HG02938 (cell line): ENCODE measurements around the gene CYP1B1.
"Not testable (repeated sequence)": the region's sequence is repeated elsewhere in the genome, so short reads cannot be mapped to it uniquely, and the experiment has no call there.

Experiments
- ATAC-seq: cut with Tn5 transposase; IDR thresholded peaks from one replicate; pipeline ENCODE4 v1.9.1; 2021; ENCODE audit warnings: mild to moderate bottlenecking, moderate library complexity; ENCODE audit not compliant: unreplicated experiment

The CYP1B1 gene

DNA sequence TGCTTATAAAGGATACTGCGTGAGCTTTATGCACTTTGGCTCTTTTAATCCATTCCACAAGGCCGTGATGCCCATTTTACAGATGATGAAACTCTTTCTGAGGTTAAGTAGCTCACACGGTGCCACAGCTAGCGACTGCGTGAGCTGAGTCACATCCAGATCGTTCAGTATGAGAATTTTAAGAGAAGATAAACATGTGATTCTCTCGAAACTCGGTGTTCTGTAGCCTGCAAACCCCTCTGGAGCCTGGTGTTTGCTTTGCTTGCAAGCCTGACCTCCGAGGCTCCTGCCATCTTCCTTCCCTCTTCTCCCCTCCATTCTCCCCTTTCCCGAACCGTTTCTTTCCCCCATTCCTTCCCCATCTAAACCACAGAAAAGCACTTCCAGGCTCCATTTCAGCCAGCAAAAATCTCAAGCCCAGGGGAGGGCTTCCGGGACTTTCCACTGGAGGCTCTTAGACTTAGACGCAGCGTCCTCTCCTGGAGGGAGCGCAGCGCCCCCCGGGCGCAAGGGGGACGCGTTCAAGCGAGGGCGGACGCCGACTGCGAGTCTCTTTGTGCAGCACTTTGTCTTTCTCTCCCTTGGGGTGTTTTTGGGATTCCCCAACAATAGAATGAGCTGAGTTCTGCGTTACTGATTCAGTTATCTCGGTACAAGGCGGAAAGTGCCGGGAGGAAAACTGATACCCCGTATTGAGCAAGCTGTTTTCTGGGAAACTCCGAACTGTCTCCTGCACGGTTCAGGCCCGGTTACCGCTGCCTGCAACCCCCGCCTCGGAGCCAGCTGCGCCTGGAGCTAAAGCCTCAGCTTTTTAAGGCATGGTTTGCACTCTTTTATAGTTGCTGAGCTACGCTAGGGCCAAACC is 38.0 kb downstream of the CYP1B1 start:
- ATAC-seq: peak; percentile 75

DNA sequence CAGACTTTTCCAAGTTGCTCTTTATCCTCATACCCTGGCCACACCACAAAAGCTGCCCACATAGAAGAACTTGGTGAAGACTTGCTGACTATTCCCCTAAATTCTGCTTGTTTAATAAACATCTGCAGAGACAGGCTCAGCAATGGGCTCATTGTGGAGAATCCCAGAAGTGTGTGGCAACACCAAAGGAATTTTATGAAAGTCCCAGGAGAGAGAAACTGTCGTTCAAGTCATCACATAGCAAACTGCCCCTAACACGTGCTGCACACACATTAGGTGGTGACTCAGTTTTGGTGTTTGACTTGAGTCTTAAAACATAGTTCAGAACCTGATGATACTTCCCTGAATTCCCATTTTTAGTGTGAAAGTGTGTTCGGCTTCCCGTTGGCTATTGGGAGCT is 38.6 kb downstream of the CYP1B1 start:
- ATAC-seq: no peak

DNA sequence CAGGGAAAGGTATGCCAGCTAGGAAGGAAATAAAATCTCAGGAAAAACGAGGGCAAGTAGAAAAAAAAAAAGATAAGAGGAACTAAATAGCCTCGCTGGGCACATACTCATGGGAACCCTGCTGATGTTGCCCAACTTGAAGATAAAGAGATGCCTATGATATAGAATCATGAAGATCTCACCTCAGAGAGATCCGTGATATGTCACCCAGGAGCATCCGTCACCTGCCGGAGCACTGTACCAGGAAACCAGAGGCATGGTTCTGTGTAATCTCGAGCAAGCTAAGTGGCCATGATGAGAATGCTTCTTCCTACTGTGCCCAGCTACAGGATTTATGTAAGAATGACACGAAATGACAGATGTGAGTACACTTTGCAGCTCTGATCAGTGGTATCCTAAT is 40.0 kb downstream of the CYP1B1 start:
- ATAC-seq: no peak

DNA sequence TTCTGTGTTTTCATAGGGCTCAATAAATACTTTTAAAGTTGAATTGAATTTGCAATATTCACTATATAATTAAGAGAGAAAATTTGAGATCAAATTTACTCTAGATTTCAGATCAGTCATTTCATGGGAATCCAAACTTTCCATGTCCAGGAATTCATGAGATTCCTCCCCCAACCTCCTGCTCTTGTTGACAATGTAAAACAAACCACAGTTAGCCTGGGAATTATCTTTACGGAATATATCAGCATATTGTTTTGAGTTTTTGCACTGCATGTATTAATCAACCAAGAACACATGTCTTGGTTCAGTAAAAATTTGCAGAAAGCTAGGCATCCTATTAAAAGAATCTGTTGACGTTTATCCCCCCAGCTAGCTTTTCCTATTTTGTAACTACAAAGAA is 42.3 kb downstream of the CYP1B1 start:
- no peak for ATAC-seq

DNA sequence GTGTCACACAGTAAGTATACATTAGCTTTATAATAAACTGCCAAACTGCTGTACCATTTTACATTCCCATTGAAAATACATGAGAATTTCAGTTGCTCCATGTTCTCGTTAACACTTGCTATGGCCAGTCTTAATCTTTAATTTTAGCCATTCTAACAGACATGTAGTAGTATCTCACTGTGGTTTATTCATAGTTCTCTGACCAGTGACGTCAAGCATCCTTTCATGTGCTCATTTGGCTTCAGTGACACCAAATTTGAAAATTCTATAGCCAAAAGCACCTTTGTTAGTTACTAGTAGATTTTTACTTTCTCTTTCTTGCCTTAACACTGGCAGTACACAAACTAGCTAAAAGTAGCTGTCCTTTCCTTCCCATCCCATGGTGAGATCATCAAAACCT is 43.0 kb downstream of the CYP1B1 start:
- no peak for ATAC-seq

DNA sequence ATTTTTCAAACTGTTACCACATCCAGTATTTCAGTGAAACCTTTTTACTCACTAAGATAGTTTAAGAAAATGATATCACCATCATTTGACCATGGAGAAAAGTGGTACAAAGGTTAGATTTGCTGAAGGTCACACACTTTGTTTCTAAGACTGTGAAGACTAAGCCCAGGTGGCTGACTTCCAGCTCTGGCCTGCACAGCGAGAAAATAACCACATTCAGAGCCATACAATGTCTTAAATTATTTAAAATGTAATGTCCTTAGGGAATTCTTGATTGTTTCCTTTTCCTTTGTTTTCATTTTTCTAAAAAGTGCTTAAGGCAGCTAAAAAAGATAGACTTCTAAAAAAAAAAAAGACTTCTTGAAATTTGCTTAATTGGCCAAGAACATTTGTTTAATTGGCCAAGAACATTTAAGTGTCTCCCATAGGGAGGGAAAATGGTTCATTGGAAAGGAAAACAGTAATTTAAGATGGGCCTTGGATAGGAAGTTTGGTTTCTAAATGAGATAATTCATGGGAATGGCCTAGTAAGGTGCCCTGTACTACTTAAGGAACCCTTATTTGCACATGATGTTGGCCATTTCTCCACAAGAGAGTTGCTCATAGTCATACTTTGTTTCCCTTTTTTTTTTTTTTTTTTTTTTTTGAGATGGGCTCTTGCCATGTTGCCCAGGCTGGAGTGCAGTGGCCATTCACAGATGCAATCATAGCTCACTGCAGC is 45.2 kb downstream of the CYP1B1 start:
- no peak for ATAC-seq

DNA sequence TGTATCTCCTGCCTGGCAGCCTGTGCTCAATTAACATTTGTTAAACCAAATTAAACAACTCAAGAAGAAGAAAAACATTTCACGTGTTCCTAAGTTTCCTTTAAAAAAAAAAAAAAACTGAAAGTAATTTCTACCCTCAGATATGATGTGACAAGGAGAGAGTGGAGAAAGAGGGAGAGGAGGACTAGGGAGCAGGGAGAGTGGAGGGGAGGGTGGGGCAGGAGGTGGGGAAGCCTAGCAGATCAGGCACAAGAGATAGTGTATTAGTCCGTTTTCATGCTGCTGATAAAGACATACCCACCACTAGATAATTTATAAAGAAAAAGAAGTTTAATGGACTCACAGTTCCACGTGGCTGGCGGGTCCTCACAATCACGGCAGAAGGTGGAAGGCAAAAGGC is 46.4 kb downstream of the CYP1B1 start:
- ATAC-seq: no peak

DNA sequence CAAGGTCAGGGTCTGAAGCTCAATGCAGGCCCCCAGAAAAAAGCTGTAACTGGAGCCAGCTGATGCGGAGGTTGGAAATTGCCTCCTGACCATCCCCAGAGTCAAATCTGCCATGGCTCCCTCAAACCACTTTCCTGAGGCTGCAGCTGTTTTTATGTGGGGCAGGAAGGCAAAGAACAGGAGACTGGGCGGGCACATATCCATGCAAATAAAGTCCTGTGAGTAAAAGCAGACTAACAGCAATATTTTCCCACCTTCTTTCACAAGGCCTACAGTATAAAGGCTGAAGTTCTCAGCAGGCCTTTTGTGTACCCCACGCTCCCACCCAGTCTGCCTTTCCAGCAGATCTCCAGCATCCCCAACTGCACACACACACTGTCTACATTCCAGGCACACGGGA is 47.1 kb downstream of the CYP1B1 start:
- no peak for ATAC-seq

DNA sequence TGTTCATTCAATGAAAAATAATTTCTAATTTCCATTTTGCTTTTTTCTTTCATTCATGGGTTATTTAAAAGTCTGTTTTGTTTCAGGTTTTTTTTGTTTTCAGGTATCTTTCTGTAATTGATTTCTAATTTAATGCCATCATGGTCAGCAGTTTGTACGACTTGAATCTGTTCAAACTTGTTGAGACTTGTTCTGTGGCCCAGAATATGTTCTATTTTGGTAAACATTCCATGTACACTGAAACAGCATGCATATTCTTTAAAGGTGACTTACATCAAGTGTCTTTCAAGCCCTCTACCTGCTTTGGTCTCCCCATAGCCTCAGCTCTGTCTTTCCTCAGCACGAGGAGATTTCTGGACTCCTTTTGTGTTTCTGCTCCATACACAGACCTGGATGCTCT is 49.1 kb downstream of the CYP1B1 start:
- no peak for ATAC-seq

DNA sequence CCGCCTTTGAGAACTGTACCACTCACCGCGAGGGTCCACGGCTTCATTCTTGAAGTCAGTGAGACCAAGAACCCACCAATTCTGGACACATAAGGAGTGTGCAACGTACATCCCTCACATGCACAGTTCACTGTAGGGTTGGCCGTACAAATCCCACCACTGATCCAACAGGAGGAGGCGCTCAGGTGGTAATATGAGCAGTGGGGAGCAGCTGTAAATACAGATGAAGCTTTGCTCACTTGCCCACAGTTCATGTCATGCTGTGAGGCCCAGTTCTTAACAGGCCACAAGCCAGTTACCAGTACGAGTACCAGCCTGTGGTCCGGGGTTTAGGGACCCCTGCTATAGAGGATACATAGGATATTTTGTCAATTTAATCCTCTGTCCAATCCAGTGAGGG is 54.4 kb downstream of the CYP1B1 start:
- no peak for ATAC-seq

DNA sequence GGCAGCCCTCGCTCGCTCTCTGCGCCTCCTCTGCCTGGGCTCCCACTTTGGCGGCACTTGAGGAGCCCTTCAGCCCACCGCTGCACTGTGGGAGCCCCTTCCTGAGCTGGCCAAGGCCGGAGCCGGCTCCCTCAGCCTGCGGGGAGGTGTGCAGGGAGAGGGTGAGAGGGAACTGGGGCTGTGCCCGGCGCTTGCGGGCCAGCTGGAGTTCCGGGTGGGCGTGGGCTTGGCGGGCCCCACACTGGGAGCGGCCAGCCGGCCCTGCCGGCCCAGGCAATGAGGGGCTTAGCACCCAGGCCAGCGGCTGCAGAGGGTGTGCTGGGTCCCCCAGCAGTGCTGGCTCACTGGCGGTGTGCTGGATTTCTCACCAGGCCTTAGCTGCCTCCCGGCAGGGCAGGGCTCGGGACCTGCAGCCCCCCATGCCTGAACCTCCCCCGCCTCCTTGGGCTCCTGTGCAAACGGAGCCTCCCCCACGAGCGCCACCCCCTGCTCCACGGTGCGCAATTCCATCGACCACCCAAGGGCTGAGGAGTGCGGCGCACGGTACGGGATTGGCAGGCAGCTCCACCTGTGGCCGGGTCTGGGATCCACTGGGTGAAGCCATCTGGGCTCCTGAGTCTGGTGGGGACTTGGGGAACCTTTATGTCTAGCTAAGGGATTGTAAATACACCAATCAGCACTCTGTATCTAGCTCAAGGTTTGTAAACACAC is 55.4 kb downstream of the CYP1B1 start:
- ATAC-seq: not testable (repeated sequence)

DNA sequence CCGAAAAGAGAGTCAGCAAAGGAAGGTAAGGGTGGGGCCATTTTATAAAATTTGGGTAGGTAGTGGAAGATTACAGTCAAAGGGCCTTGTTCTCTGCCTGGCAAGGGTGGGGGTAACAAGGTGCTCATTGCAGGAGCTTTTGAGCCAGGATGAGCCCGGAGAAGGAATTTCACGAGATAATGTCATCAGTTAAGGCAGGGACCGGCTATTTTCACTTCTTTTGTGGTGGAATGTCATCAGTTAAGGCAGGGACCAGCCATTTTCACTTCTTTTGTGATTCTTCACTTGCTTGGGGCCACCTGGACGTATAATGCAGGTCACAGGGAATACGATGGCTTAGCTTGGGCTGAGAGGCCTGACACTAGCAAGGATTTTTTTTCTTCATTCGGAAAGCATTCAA is 58.1 kb downstream of the CYP1B1 start:
- no peak for ATAC-seq
